IPS DF 4.7 (cell line): ENCODE results near the gene HDAC1.
"Not testable (repeated sequence)": the region's sequence is repeated elsewhere in the genome, so short reads cannot be mapped to it uniquely, and the experiment has no call there.

Experiments used
- DNase-seq: peaks from one replicate; pipeline ENCODE4 v3.0.0-alpha.2; 2013; ENCODE audit warnings: low spot score; ENCODE audit errors: extremely low read depth

The HDAC1 gene

GRCh38 chr1:32273391-32274208 is 18.3 kb upstream of the HDAC1 start:
- peak; percentile 90 for DNase-seq

- no peak for DNase-seq
Measured at GRCh38 chr1:32274646-32275340, 17.1 kb upstream of the HDAC1 start.

- no peak for DNase-seq
Measured at GRCh38 chr1:32275424-32275823, 16.5 kb upstream of the HDAC1 start.

GRCh38 chr1:32276032-32276782 is 15.7 kb upstream of the HDAC1 start:
- no peak for DNase-seq

GRCh38 chr1:32284777-32285176 is 7.1 kb upstream of the HDAC1 start:
- not testable (repeated sequence) for DNase-seq

GRCh38 chr1:32285658-32286057 is 6.2 kb upstream of the HDAC1 start:
- DNase-seq, result no peak

GRCh38 chr1:32286763-32287162 is 5.1 kb upstream of the HDAC1 start:
- no peak for DNase-seq

- DNase-seq, result no peak
Measured at GRCh38 chr1:32289256-32289655, 2.6 kb upstream of the HDAC1 start.

GRCh38 chr1:32291145-32291707 is 657 bp upstream of the HDAC1 start:
- DNase-seq, result no peak

GRCh38 chr1:32298211-32298610 is 6.3 kb downstream of the HDAC1 start:
- DNase-seq, result not testable (repeated sequence)

- no peak for DNase-seq
Measured at GRCh38 chr1:32299327-32299726, 7.4 kb downstream of the HDAC1 start.

GRCh38 chr1:32303358-32303757 is 11.5 kb downstream of the HDAC1 start:
- no peak for DNase-seq

GRCh38 chr1:32303997-32304622 is 12.2 kb downstream of the HDAC1 start:
- DNase-seq, result no peak

GRCh38 chr1:32305310-32305709 is 13.4 kb downstream of the HDAC1 start:
- DNase-seq, result no peak

GRCh38 chr1:32307324-32307723 is 15.4 kb downstream of the HDAC1 start:
- no peak for DNase-seq

GRCh38 chr1:32309960-32310359 is 18.1 kb downstream of the HDAC1 start:
- no peak for DNase-seq

GRCh38 chr1:32311709-32312393 is 20.0 kb downstream of the HDAC1 start:
- no peak for DNase-seq

- DNase-seq, result no peak
Measured at GRCh38 chr1:32316903-32317277, 25.0 kb downstream of the HDAC1 start.

GRCh38 chr1:32318127-32318869 is 26.4 kb downstream of the HDAC1 start:
- DNase-seq, result no peak

- DNase-seq, result no peak
Measured at GRCh38 chr1:32321712-32322291, 29.9 kb downstream of the HDAC1 start.
